Adrenal gland (tissue), 12 donors: ENCODE measurements around the gene NOVA1. TPM values are rescaled to one million over a fixed set of nuclear protein-coding genes. Genes with fewer than 3 reads are reported as not detected.

Experiments
- DNase-seq, 7 donors: peaks; one replicate each; pipeline ENCODE4 v3.0.0-alpha.2; 2019 to 2020
- H3K27ac ChIP-seq, 5 donors: fragments of 200-600 bp; sonication (generic) in 4 of 5; 1 replicate in 3 of 5; 2 replicates in 2 of 5; pipeline versions ENCODE4 v1.5.1 to v1.8.0; 2016 to 2020; ENCODE audit warnings: mild to moderate bottlenecking in 1 of 5
- H3K27me3 ChIP-seq: fragments of 200-600 bp; 2 replicates; pipeline ENCODE4 v1.8.0; 2021
- H3K36me3 ChIP-seq, 2 donors: fragments of 200-600 bp; replicated peaks in 1 of 2; 1 replicate in 1 of 2; 2 replicates in 1 of 2; pipeline versions ENCODE4 v1.5.1 to v1.8.0; 2018 to 2022
- H3K4me1 ChIP-seq, 2 donors: fragments of 200-600 bp; replicated peaks in 1 of 2; 1 replicate in 1 of 2; 2 replicates in 1 of 2; pipeline versions ENCODE4 v1.5.1 to v1.8.0; 2018 to 2021
- H3K4me3 ChIP-seq, 4 donors: fragments of 200-600 bp; sonication (generic) in 3 of 4; one replicate each; pipeline ENCODE4 v1.5.1; 2016 to 2018
- H3K9me3 ChIP-seq, 3 donors: fragments of 200-600 bp; sonication (generic) in 1 of 3; replicated peaks in 1 of 3; 1 replicate in 2 of 3; 2 replicates in 1 of 3; pipeline versions ENCODE4 v1.5.1 to v1.8.0; 2016 to 2021
- CTCF ChIP-seq, 6 experiments: fragments of 450-650 bp in 4 of 6; fragments of 200-600 bp in 2 of 6; sonication (generic) in 1 of 6; IDR thresholded peaks; 1 replicate in 5 of 6; 2 replicates in 1 of 6; pipeline versions ENCODE4 v1.5.1 to v1.8.0; 2016 to 2021; ENCODE audit warnings: antibody characterized with exemption in 6 of 6, mild to moderate bottlenecking in 2 of 6, moderate library complexity in 1 of 6
- POLR2A ChIP-seq, 2 donors: fragments of 450-650 bp; IDR thresholded peaks; one replicate each; pipeline ENCODE4 v1.6.1; 2017; ENCODE audit warnings: antibody characterized with exemption in 2 of 2, mild to moderate bottlenecking in 2 of 2, moderate library complexity in 1 of 2
- WGBS, 4 donors: extraction: QIAGEN DNeasy Blood & Tissue Kit in 2 of 4; methylation state at CpG; one replicate each; pipeline versions ENCODE4 v1.1.5 to v1.1.7; 2013 to 2017; 5-methylcytosine and 5-hydroxymethylcytosine counted together
- intact Hi-C, 2 donors: fragments of 100-400 bp; cut with DNase I; formaldehyde crosslinking; loops; one replicate each; pipeline versions ENCODE4 v1.14.1 to v1.15.0; 2022 to 2023
- polyA plus RNA-seq, 3 donors: library from polyadenylated mRNA; stranded (reverse); fragments of 200-250 nt in 2 of 3; fragments of 350-450 nt in 1 of 3; fragmentation: Illumina TruSeq in 1 of 3; extraction: RNeasy Lipid Tissue Mini Kit (QIAGEN cat#74804) in 1 of 3; gene quantifications; one replicate each; pipeline ENCODE4 v1.2.3, GENCODE V29; 2013 to 2014
- total RNA-seq, 9 donors: library from RNA; depleted of rRNA in 4 of 9; stranded (reverse); fragments of >200 nt in 4 of 9; fragments of 120-200 nt in 1 of 9; fragmentation: NEBNext Ultra II Directional in 1 of 9; extraction: Animal tissue kit (Norgen Biotek cat#: 25700) in 1 of 9; gene quantifications; one replicate each; pipeline versions ENCODE4 v1.1.0 to v1.2.4, GENCODE V29; 2013 to 2023
- donor health status: healthy with polysubstance abuse.
- donor health status: Bipolar disorder and iron deficiency.
- donor health status: DM: yes; HTN: yes; CAD: no.
- donor health status: DM: no; HTN: no; CAD: no.
- donor health status: DM: no; HTN: no; CAD: no.
- donor health status: DM: yes; HTN: yes; CAD: no.

NOVA1 gene
- total and polyA plus RNA-seq, 12 donors = 0.69 to 16.6 (median 4.4) TPM

- TF ChIP-seq POLR2A (IDR thresholded peaks at IDR 0.05) (no peak), CTCF (IDR thresholded peaks at IDR 0.05) (no peak)
- no peak for DNase-seq
- H3K4me1 ChIP-seq = no peaks in the 10 kb centered on the region
Measured at GRCh38 chr14:26415618-26416123, 182.2 kb downstream of the NOVA1 start.

DNA sequence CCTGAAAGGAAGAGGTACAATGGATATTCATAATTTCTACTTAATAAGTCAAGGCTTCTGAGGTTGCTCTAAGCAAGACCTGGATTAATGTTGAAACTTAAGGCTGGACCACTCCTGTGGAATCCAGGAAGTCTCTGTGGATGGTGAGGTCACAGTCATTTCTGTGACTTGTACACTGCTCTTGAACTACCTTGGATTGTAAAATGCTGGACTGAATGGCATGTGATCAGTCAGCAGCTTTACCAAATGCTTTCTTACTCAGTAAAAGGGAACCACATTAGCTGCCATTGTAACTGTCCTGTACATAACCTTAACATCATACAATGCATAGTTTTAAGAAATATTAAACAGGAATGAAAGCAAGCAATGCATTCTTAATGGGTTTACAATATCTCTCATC, 182.9 kb downstream of the NOVA1 start:
- DNase-seq = no peak
- H3K36me3 ChIP-seq = no peaks in the 10 kb centered on the region
- H3K27ac ChIP-seq = no peak overlapping the region
- no peak for TF ChIP-seq POLR2A (IDR thresholded peaks at IDR 0.05)
- no peak for TF ChIP-seq CTCF (IDR thresholded peaks at IDR 0.05)
- no peak overlapping the region for H3K4me3 ChIP-seq
- H3K27me3 ChIP-seq = no peaks in the 10 kb centered on the region
- no peaks in the 10 kb centered on the region for H3K9me3 ChIP-seq
- intact Hi-C loops = no loop called here
- no peaks in the 10 kb centered on the region for H3K4me1 ChIP-seq

More at GRCh38 chr14:26415618-26416123, 182.2 kb downstream of the NOVA1 start:
- Histone ChIP-seq H3K27me3 (no peaks in the 10 kb centered on the region), H3K36me3 (no peaks in the 10 kb centered on the region), H3K9me3 (no peaks in the 10 kb centered on the region), H3K4me3 (no peak overlapping the region), H3K27ac (no peak overlapping the region)
- intact Hi-C loops = no loop called here
- WGBS, 4 donors = 59 to 72% (median 67%) methylated on average over 7 of the region's 7 CpGs

DNA sequence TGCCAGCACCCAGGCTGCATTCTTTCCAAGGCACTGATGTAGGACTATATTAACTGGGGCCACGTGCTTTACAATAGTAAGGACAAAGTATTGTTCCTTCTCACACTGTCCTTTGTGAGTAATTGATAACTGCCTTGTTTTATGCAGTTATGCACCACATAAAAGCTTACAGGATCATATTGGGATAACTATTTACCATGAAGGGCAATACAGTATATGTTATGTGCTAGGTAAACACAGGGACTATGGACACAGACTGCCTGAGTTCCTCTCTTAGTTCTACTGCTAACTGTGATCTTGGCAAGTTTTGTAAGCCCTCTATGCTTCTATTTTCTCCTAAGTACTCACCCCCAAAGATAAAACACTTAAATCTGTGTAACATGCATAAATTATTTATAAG, 183.7 kb downstream of the NOVA1 start:
- intact Hi-C loops = no loop called here
- H3K36me3 ChIP-seq = no peaks in the 10 kb centered on the region
- TF ChIP-seq POLR2A (IDR thresholded peaks at IDR 0.05) = no peak
- no peaks in the 10 kb centered on the region for H3K9me3 ChIP-seq
- DNase-seq = no peak
- H3K4me1 ChIP-seq = no peaks in the 10 kb centered on the region
- WGBS, 4 donors = 78 to 100% (median 83%) methylated on average over 1 of the region's 1 CpG
- H3K27me3 ChIP-seq = no peaks in the 10 kb centered on the region
- no peak overlapping the region for H3K27ac ChIP-seq
- H3K4me3 ChIP-seq = no peak overlapping the region

GRCh38 chr14:26412421-26412820, 185.4 kb downstream of the NOVA1 start:
- no peaks in the 10 kb centered on the region for H3K36me3 ChIP-seq
- no peak overlapping the region for H3K4me3 ChIP-seq
- TF ChIP-seq POLR2A (IDR thresholded peaks at IDR 0.05) (no peak), CTCF (IDR thresholded peaks at IDR 0.05) (no peak)
- WGBS, 4 donors = 84 to 95% (median 88%) methylated on average over 3 of the region's 3 CpGs
- DNase-seq = no peak
- H3K27ac ChIP-seq = no peak overlapping the region
- H3K27me3 ChIP-seq = no peaks in the 10 kb centered on the region
- H3K4me1 ChIP-seq = no peaks in the 10 kb centered on the region
- intact Hi-C loops = no loop called here
- no peaks in the 10 kb centered on the region for H3K9me3 ChIP-seq

DNA sequence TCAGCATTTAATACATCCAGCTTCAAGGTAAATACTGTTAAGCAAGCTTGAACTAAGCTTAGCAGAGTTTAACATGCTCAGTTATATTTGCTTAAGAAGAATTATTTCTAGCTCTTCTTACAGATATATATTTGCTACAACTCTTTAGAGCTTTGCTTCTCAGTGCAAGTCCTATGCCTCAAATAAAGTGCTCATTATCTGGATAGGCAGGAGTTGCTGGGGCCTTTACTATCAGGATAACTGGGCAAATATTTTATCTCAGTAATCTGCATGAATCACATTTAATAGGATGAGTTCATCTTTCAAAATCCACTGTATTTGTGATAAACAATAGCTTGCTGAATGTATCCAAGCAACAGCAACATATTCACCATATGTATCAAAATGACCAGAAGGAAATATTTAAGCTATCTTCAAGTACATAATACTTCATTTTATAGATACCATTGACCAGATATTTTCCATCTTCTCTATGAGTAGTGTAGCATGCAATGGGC, 187.6 kb downstream of the NOVA1 start:
- no peaks in the 10 kb centered on the region for H3K27me3 ChIP-seq
- intact Hi-C loops = no loop called here
- H3K4me3 ChIP-seq = no peak overlapping the region
- no peak for DNase-seq
- no peaks in the 10 kb centered on the region for H3K4me1 ChIP-seq
- no peaks in the 10 kb centered on the region for H3K9me3 ChIP-seq
- H3K36me3 ChIP-seq = no peaks in the 10 kb centered on the region
- no peak for TF ChIP-seq POLR2A (IDR thresholded peaks at IDR 0.05)
- no peak for TF ChIP-seq CTCF (IDR thresholded peaks at IDR 0.05)
- no peak overlapping the region for H3K27ac ChIP-seq
